ENCODE results near the gene AGBL4. TPM values are rescaled to one million over a fixed set of nuclear protein-coding genes. Genes with fewer than 3 reads are reported as not detected.

AGBL4 gene
- total RNA-seq, 2 donors from 2014 or later, result 0.40 to 5.5 TPM

GRCh38 chr1:48939828-48940227, 1083.9 kb downstream of the AGBL4 start:
- Mint-ChIP-seq H3K4me1 (peaks cover 13% of the 10 kb centered on the region), H3K27ac (no peak overlapping the region), H3K36me3 (ENCODE audit: low read depth) (no peaks in the 10 kb centered on the region), H3K4me3 (no peak overlapping the region), H3K27me3 (ENCODE audit: insufficient read depth) (no peaks in the 10 kb centered on the region), H3K9me3 (no peaks in the 10 kb centered on the region)
- 82 to 91% methylated on average over 4 to 6 of the region's 6 CpGs for WGBS, 2 experiments (ENCODE audit: insufficient coverage in 1 of 2, insufficient read length in 1 of 2)
- Histone ChIP-seq H3K4me1 (ENCODE audit: control insufficient read depth, insufficient read depth, low read length) (no peaks in the 10 kb centered on the region), H3K9ac (ENCODE audit: extremely low read depth, low read length, poor library complexity, severe bottlenecking) (no peak overlapping the region), H3K27me3 (ENCODE audit: control insufficient read depth, insufficient read depth, low read length, poor library complexity, severe bottlenecking) (no peaks in the 10 kb centered on the region), H3K36me3 (ENCODE audit: control insufficient read depth, insufficient read depth, low read length) (no peaks in the 10 kb centered on the region), H3K4me3 (ENCODE audit: low read length) (no peak overlapping the region), H3K9me3 (ENCODE audit: control insufficient read depth, low read length) (peaks cover 5% of the 10 kb centered on the region), H3K27ac (ENCODE audit: low read depth, low read length) (no peak overlapping the region)
- TF ChIP-seq CTCF (conservative IDR thresholded peaks at IDR 0.05), result no peak
- DNase-seq, result no peak

- peaks cover 5% of the 10 kb centered on the region for H3K9me3 ChIP-seq (ENCODE audit: control insufficient read depth, low read length)
- Mint-ChIP-seq H3K4me1 (peaks cover 13% of the 10 kb centered on the region), H3K27me3 (ENCODE audit: insufficient read depth) (no peaks in the 10 kb centered on the region), H3K9me3 (no peaks in the 10 kb centered on the region), H3K36me3 (ENCODE audit: low read depth) (no peaks in the 10 kb centered on the region), H3K4me3 (no peak overlapping the region), H3K27ac (no peak overlapping the region)
- 77 to 100% methylated on average over 3 of the region's 3 CpGs for WGBS, 2 experiments (ENCODE audit: insufficient coverage in 1 of 2, insufficient read length in 1 of 2)
- no peak for DNase-seq
- no peaks in the 10 kb centered on the region for H3K4me1 ChIP-seq (ENCODE audit: control insufficient read depth, insufficient read depth, low read length)
- H3K27ac ChIP-seq (ENCODE audit: low read depth, low read length), result no peak overlapping the region
- no peak for TF ChIP-seq CTCF (conservative IDR thresholded peaks at IDR 0.05)
- no peak overlapping the region for H3K4me3 ChIP-seq (ENCODE audit: low read length)
- no peaks in the 10 kb centered on the region for H3K27me3 ChIP-seq (ENCODE audit: control insufficient read depth, insufficient read depth, low read length, poor library complexity, severe bottlenecking)
- no peaks in the 10 kb centered on the region for H3K36me3 ChIP-seq (ENCODE audit: control insufficient read depth, insufficient read depth, low read length)
- H3K9ac ChIP-seq (ENCODE audit: extremely low read depth, low read length, poor library complexity, severe bottlenecking), result no peak overlapping the region
Observed at GRCh38 chr1:48939042-48939441, 1084.7 kb downstream of the AGBL4 start.

GRCh38 chr1:48937732-48938131, 1086.0 kb downstream of the AGBL4 start:
- no peak overlapping the region for H3K27ac ChIP-seq (ENCODE audit: low read depth, low read length)
- no peaks in the 10 kb centered on the region for H3K9me3 Mint-ChIP-seq
- DNase-seq, result no peak
- WGBS, 2 experiments (ENCODE audit: insufficient coverage in 1 of 2, insufficient read length in 1 of 2), result 67% methylated on average over 1 of the region's 1 CpG; no CpG with 5 or more reads in 1 of the 2 experiments
- no peak overlapping the region for H3K9ac ChIP-seq (ENCODE audit: extremely low read depth, low read length, poor library complexity, severe bottlenecking)
- no peaks in the 10 kb centered on the region for H3K27me3 ChIP-seq (ENCODE audit: control insufficient read depth, insufficient read depth, low read length, poor library complexity, severe bottlenecking)
- no peaks in the 10 kb centered on the region for H3K4me1 ChIP-seq (ENCODE audit: control insufficient read depth, insufficient read depth, low read length)
- peak; percentile 47 for TF ChIP-seq CTCF (conservative IDR thresholded peaks at IDR 0.05)
- H3K36me3 ChIP-seq (ENCODE audit: control insufficient read depth, insufficient read depth, low read length), result no peaks in the 10 kb centered on the region
- H3K4me3 Mint-ChIP-seq, result no peak overlapping the region
- no peaks in the 10 kb centered on the region for H3K27me3 Mint-ChIP-seq (ENCODE audit: insufficient read depth)
- H3K27ac Mint-ChIP-seq, result no peak overlapping the region
- H3K9me3 ChIP-seq (ENCODE audit: control insufficient read depth, low read length), result peaks cover 5% of the 10 kb centered on the region
- H3K4me3 ChIP-seq (ENCODE audit: low read length), result no peak overlapping the region
- peaks cover 13% of the 10 kb centered on the region for H3K4me1 Mint-ChIP-seq
- H3K36me3 Mint-ChIP-seq (ENCODE audit: low read depth), result no peaks in the 10 kb centered on the region
